ENCODE results near the gene SOX6.
"Not testable (repeated sequence)": the region's sequence is repeated elsewhere in the genome, so short reads cannot be mapped to it uniquely, and the experiment has no call there.

The SOX6 gene

GRCh38 chr11:15929371-15929901 is 426.9 kb downstream of the SOX6 start:
- DNase-seq (ENCODE audit: low read depth): no peak

DNA sequence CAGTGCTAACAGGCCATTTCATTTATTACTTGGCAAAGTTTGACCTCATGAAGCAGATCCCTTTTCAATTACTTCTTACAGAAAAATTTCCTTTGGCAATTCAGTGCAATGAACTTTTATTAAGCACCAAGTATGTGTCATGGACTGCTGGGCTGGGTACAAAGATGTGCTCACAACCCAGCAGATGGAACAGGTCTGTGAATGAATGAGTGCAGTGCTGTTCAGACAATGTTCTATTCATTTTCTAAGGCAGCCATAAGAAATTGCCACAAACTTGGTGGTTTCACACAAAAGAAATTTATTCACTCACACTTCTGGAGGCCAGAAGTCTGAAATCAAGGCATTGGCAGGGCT is 428.5 kb downstream of the SOX6 start:
- DNase-seq (ENCODE audit: low read depth): no peak

DNA sequence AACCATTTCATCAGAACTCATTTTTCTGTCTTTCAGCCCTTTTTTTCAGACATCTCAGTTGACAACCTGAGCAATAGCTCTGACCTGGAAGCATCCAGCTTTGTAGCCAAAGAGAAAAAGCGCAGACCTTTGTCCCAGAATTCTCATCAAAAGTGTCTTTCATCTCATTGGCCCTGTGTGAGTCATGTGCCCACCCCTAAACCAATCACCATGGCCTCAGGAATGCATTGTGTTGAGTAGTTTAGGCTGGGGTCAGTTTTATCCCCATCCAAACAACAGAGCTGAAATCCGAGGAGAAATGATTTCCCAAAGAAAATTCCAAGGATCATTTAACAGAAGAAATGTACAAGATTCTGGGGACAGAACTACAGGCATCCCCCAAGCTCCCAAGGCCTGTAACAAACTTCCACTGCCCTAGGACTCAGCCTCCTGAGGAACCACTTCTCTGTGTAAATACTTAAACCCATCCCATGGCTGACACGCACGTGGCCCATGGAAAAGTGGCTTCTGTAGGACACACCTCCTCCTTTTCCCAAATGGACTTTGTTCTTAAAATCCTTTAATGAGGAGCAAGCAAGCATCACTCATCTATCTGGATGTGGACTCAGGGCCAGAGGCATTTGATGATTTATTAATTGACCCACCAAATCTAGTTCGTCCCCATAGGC is 429.0 kb downstream of the SOX6 start:
- no peak for DNase-seq (ENCODE audit: low read depth)

DNA sequence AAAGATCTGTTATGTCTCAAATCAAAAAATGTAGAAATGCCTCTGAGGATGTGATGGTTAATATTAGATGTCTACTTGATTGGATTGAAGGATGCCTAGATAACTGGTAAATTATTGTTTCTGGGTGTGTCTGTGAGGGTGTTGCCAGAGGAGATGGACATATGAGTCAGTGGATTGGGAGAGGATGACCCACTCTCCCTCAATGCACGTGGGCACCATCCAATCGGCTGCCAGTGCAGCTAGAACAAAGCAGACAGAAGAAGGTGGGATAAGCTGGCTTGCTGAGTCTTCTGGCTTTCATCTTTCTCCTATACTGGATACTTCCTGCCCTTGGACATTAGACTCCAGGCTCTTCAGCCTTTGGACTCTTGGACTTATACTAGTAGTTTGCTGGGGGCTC is 430.3 kb downstream of the SOX6 start:
- DNase-seq (ENCODE audit: low read depth): no peak

DNA sequence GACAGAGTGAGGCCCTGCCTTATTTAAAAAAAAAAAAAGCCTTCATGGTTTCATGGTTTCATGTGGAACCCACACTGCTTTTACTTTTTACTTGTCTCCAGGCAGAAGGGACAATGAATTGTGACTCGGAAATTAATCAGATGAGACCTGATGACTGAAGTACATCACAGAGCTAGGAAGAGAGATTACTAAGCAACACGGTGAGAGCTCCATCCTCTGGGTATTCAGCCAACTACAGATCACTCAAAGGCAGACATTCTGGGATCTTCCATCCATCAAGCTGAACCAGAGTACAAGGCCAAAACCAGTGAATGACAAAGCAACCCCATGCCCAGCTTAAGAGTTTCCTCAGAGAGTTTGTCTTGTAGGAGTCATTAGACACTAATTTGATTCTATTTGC is 433.2 kb downstream of the SOX6 start:
- DNase-seq (ENCODE audit: low read depth): no peak

DNA sequence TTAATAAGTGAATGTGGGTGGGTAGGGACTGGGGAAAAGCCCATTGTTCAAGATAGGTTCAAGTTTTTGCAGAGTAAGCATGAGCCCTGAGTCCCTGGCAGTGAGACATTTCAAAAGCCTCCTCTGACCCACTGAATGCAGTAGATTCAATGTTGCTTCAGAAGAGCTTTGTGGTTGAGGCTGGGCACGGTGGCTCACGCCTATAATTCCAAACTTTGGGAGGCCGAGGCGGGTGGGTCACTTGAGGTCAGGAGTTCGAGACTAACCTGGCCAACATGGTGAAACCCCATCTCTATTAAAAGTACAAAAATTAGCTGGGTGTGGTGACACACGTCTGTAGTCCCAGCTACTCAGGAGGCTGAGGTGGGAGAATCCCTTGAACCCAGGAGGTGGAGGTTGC is 433.6 kb downstream of the SOX6 start:
- DNase-seq (ENCODE audit: low read depth): not testable (repeated sequence)

DNA sequence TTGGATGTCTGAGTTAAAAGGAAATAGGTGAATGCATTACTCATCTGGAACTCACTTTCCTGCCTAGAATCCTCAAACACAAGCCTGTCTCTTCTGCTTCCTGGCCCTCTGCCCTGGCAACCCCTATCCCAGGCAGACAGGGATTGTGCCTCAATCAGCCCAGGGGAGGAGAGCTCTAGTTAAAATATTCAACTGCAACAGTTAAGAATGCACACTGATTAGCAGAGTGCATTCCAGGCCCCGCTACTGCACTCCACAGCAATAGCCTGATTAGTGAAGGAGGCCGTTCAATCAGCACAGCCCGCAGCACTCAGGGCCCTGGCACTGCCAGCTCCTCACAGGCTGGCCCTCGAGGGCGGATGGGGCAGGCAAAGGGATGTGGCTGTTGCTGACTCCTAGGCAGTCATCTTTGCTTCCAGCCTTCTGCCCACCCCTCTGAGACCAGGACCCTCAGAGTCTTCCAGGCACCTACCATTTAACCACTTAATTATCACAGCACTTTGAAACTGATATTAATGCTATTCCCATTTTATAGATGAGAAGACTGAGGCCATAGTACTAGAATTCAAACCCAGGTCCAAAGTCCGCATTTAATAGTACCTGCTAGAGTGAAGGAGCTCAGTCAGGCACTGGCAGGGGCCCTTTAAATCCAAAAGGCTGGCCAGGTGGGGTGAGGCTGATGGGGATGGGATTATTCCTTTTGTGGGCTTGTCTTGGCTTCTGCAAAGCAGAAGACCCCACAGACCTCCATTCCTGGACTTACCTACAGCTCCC is 435.3 kb downstream of the SOX6 start:
- DNase-seq (ENCODE audit: low read depth): no peak

- no peak for DNase-seq (ENCODE audit: low read depth)
These were observed 437.7 kb downstream of the SOX6 start for GRCh38 chr11:15918674-15919073.

GRCh38 chr11:15918212-15918611 is 438.1 kb downstream of the SOX6 start:
- no peak for DNase-seq (ENCODE audit: low read depth)
